Trophoblast cell (in vitro differentiated cells and primary cell): ENCODE measurements around the gene ZNF766.
"Not testable (repeated sequence)": the region's sequence is repeated elsewhere in the genome, so short reads cannot be mapped to it uniquely, and the experiment has no call there.

Source experiments
- DNase-seq, 2 donors: peaks; one replicate each; pipeline ENCODE4 v3.0.0-alpha.2; 2016
- H2AFZ ChIP-seq: 2 replicates; pipeline ENCODE4 v1.6.1; 2013; ENCODE audit warnings: low read length, moderate library complexity, mild to moderate bottlenecking; ENCODE audit not compliant: insufficient read depth, poor library complexity
- H2AK5ac ChIP-seq: 2 replicates; pipeline ENCODE4 v1.6.1; 2013; ENCODE audit warnings: mild to moderate bottlenecking, low read length
- H2BK120ac ChIP-seq: 2 replicates; pipeline ENCODE4 v1.6.1; 2013; ENCODE audit warnings: low read length, mild to moderate bottlenecking, moderate library complexity; ENCODE audit not compliant: insufficient read depth, poor library complexity
- H2BK12ac ChIP-seq: 2 replicates; pipeline ENCODE4 v1.6.1; 2013; ENCODE audit warnings: mild to moderate bottlenecking, low read length, moderate library complexity
- H2BK5ac ChIP-seq: 2 replicates; pipeline ENCODE4 v1.6.1; 2013; ENCODE audit warnings: low read length, low read depth, moderate library complexity, mild to moderate bottlenecking; ENCODE audit not compliant: poor library complexity
- H3K14ac ChIP-seq: 2 replicates; pipeline ENCODE4 v1.6.1; 2013; ENCODE audit warnings: mild to moderate bottlenecking, low read length
- H3K18ac ChIP-seq: 2 replicates; pipeline ENCODE4 v1.6.1; 2013; ENCODE audit warnings: mild to moderate bottlenecking, low read length
- H3K23ac ChIP-seq: 2 replicates; pipeline ENCODE4 v1.6.1; 2013; ENCODE audit warnings: low read length
- H3K27ac ChIP-seq: 2 replicates; pipeline ENCODE4 v1.5.1; 2013; ENCODE audit warnings: low read depth, mild to moderate bottlenecking, inconsistent platforms, low read length, moderate library complexity
- H3K27me3 ChIP-seq: 2 replicates; pipeline ENCODE4 v1.6.1; 2013; ENCODE audit warnings: inconsistent platforms, mild to moderate bottlenecking, low read length, moderate library complexity; ENCODE audit not compliant: insufficient read depth
- H3K36me3 ChIP-seq, 2 experiments: 1 replicate in 1 of 2; 2 replicates in 1 of 2; pipeline ENCODE4 v1.6.1; 2013; ENCODE audit warnings: low read length in 2 of 2, mild to moderate bottlenecking in 2 of 2, moderate library complexity in 1 of 2; ENCODE audit not compliant: insufficient read depth in 2 of 2, control insufficient read depth in 1 of 2
- H3K4ac ChIP-seq: 2 replicates; pipeline ENCODE4 v1.6.1; 2013; ENCODE audit warnings: low read depth, mild to moderate bottlenecking, low read length, moderate library complexity
- H3K4me1 ChIP-seq, 2 experiments: 1 replicate in 1 of 2; 2 replicates in 1 of 2; pipeline ENCODE4 v1.6.1; 2013; ENCODE audit warnings: low read length in 2 of 2, mild to moderate bottlenecking in 2 of 2, moderate library complexity in 1 of 2; ENCODE audit not compliant: insufficient read depth in 2 of 2, control insufficient read depth in 1 of 2
- H3K4me2 ChIP-seq: 2 replicates; pipeline ENCODE4 v1.6.1; 2013; ENCODE audit warnings: inconsistent platforms, mild to moderate bottlenecking, low read length, moderate library complexity
- H3K4me3 ChIP-seq: 2 replicates; pipeline ENCODE4 v1.5.1; 2013; ENCODE audit warnings: mild to moderate bottlenecking, low read depth, low read length, inconsistent platforms
- H3K79me1 ChIP-seq: one replicate; pipeline ENCODE4 v1.6.1; 2013; ENCODE audit warnings: low read length
- H3K79me2 ChIP-seq: 2 replicates; pipeline ENCODE4 v1.6.1; 2013; ENCODE audit warnings: low read length, mild to moderate bottlenecking; ENCODE audit not compliant: control insufficient read depth, insufficient read depth, poor library complexity
- H3K9ac ChIP-seq: 2 replicates; pipeline ENCODE4 v1.6.1; 2013; ENCODE audit warnings: mild to moderate bottlenecking, low read length
- H3K9me3 ChIP-seq: 2 replicates; pipeline ENCODE4 v1.6.1; 2013; ENCODE audit warnings: low read depth, mild to moderate bottlenecking, control low read depth, inconsistent platforms, low read length; ENCODE audit not compliant: insufficient read depth
- H4K12ac ChIP-seq: 2 replicates; pipeline ENCODE4 v1.6.1; 2013; ENCODE audit warnings: low read depth, mild to moderate bottlenecking, low read length, moderate library complexity
- H4K8ac ChIP-seq: 2 replicates; pipeline ENCODE4 v1.6.1; 2013; ENCODE audit warnings: low read depth, mild to moderate bottlenecking, low read length, moderate library complexity
- H4K91ac ChIP-seq: one replicate; pipeline ENCODE4 v1.6.1; 2013; ENCODE audit warnings: low read depth, mild to moderate bottlenecking, low read length, moderate library complexity
- WGBS: extraction: QIAGEN DNeasy Blood & Tissue Kit; methylation state at CpG from one replicate; pipeline ENCODE4 v1.1.7; 2013; ENCODE audit warnings: missing lambda C conversion rate; ENCODE audit not compliant: insufficient read length, insufficient coverage; ENCODE audit errors: extremely low coverage; 5-methylcytosine and 5-hydroxymethylcytosine counted together

The ZNF766 gene

GRCh38 chr19:52335768-52336116 is 66.4 kb downstream of the ZNF766 start:
- DNase-seq = no peak
- no peak overlapping the region for H3K27ac ChIP-seq
- peak overlapping the region; percentile 79 for H3K4me3 ChIP-seq
- peaks cover 5% of the 10 kb centered on the region for H3K79me2 ChIP-seq
- no peak overlapping the region for H3K9ac ChIP-seq
- no peak overlapping the region for H2AK5ac ChIP-seq
- H3K9me3 ChIP-seq = peaks cover 20% of the 10 kb centered on the region
- no peaks in the 10 kb centered on the region for H3K27me3 ChIP-seq
- peak overlapping the region; percentile 88 for H2AFZ ChIP-seq
- no CpG with 5 or more reads among the region's 9 CpGs for WGBS
- H3K23ac ChIP-seq = no peak overlapping the region
- peaks cover 3 to 4% of the 10 kb centered on the region in 2 experiments for H3K4me1 ChIP-seq
- H3K18ac ChIP-seq = no peak overlapping the region
- H3K14ac ChIP-seq = no peak overlapping the region
- H2BK12ac ChIP-seq = no peak overlapping the region
- H2BK120ac ChIP-seq = no peak overlapping the region
- H4K12ac ChIP-seq = peak overlapping the region; percentile 85
- peaks cover 4% of the 10 kb centered on the region in 2 experiments for H3K36me3 ChIP-seq
- no peak overlapping the region for H2BK5ac ChIP-seq
- H3K79me1 ChIP-seq = peaks cover 7% of the 10 kb centered on the region
- H4K91ac ChIP-seq = no peak overlapping the region
- peak overlapping the region; percentile 95 for H3K4me2 ChIP-seq
- peak overlapping the region; percentile 95 for H4K8ac ChIP-seq
- H3K4ac ChIP-seq = no peak overlapping the region

- WGBS = no CpG with 5 or more reads among the region's 55 CpGs
- Histone ChIP-seq H3K4me1 (peaks cover 3 to 4% of the 10 kb centered on the region in 2 experiments), H3K4me2 (peak within 1 kb of the TSS; percentile 95)
These were observed 66.9 kb downstream of the ZNF766 start, which contains the start of gene ZNF610 for GRCh38 chr19:52336117-52336790. TSS of gene ZNF610 (plus strand) at chr19:52336243. CDS start at chr19:52349173, 12,930 bp downstream.

GRCh38 chr19:52336791-52337381 is 67.5 kb downstream of the ZNF766 start:
- Histone ChIP-seq H4K8ac (peak overlapping the region; percentile 95), H3K79me1 (peaks cover 7% of the 10 kb centered on the region), H2BK120ac (peak overlapping the region; percentile 72), H2BK5ac (no peak overlapping the region), H3K9ac (peak overlapping the region; percentile 81), H3K27ac (no peak overlapping the region), H4K91ac (peak overlapping the region; percentile 88), H2AFZ (peak overlapping the region; percentile 88), H3K36me3 (peaks cover 2 to 4% of the 10 kb centered on the region in 2 experiments), H3K4ac (peak overlapping the region; percentile 64), H2BK12ac (no peak overlapping the region), H3K4me1 (peaks cover 3 to 4% of the 10 kb centered on the region in 2 experiments), H3K79me2 (peaks cover 5% of the 10 kb centered on the region), H3K4me3 (peak overlapping the region; percentile 79), H3K4me2 (peak overlapping the region; percentile 95), H2AK5ac (peak overlapping the region; percentile 19), H4K12ac (peak overlapping the region; percentile 85), H3K18ac (peak overlapping the region; percentile 82), H3K9me3 (peaks cover 13% of the 10 kb centered on the region), H3K23ac (no peak overlapping the region), H3K14ac (peak overlapping the region; percentile 89), H3K27me3 (no peaks in the 10 kb centered on the region)
- no CpG with 5 or more reads among the region's 9 CpGs for WGBS
- no peak for DNase-seq

More at GRCh38 chr19:52336117-52336790, 66.9 kb downstream of the ZNF766 start, which contains the start of gene ZNF610:
- peak within 1 kb of the TSS; percentile 79 for H3K4me3 ChIP-seq
- peaks cover 7% of the 10 kb centered on the region for H3K79me1 ChIP-seq
- peaks cover 19% of the 10 kb centered on the region for H3K9me3 ChIP-seq
- H2AFZ ChIP-seq = peak within 1 kb of the TSS; percentile 88
- H4K8ac ChIP-seq = peak within 1 kb of the TSS; percentile 95
- no peak within 1 kb of the TSS for H3K27ac ChIP-seq
- H4K12ac ChIP-seq = peak within 1 kb of the TSS; percentile 85
- peak within 1 kb of the TSS; percentile 64 for H3K4ac ChIP-seq
- H2BK5ac ChIP-seq = peak within 1 kb of the TSS; percentile 14
- no peak within 1 kb of the TSS for H3K23ac ChIP-seq
- H3K9ac ChIP-seq = peak within 1 kb of the TSS; percentile 81
- H3K14ac ChIP-seq = peak within 1 kb of the TSS; percentile 89
- peak within 1 kb of the TSS; percentile 88 for H4K91ac ChIP-seq
- peaks cover 5% of the 10 kb centered on the region for H3K79me2 ChIP-seq
- peak within 1 kb of the TSS; percentile 19 for H2AK5ac ChIP-seq
- no peaks in the 10 kb centered on the region for H3K27me3 ChIP-seq
- H3K18ac ChIP-seq = peak within 1 kb of the TSS; percentile 82
- peak within 1 kb of the TSS; percentile 72 for H2BK120ac ChIP-seq
- no peak within 1 kb of the TSS for H2BK12ac ChIP-seq
- DNase-seq = peak; percentile 82 to 88
- H3K36me3 ChIP-seq = peaks cover 4% of the 10 kb centered on the region in 2 experiments

GRCh38 chr19:52339022-52339421 is 69.6 kb downstream of the ZNF766 start:
- no CpG with 5 or more reads among the region's 3 CpGs for WGBS
- H4K8ac ChIP-seq, H3K27me3 ChIP-seq, H3K14ac ChIP-seq, H4K12ac ChIP-seq, H3K4ac ChIP-seq, H3K79me2 ChIP-seq, H3K36me3 ChIP-seq, H3K9ac ChIP-seq, H2AFZ ChIP-seq, H4K91ac ChIP-seq, H3K4me1 ChIP-seq, H3K23ac ChIP-seq, H2AK5ac ChIP-seq, H3K4me3 ChIP-seq, H2BK120ac ChIP-seq, H3K79me1 ChIP-seq, H3K4me2 ChIP-seq, H3K27ac ChIP-seq, H2BK12ac ChIP-seq, H3K18ac ChIP-seq, H2BK5ac ChIP-seq: not testable (repeated sequence)
- peaks cover 11% of the 10 kb centered on the region for H3K9me3 ChIP-seq
- peak; percentile 46 to 64 for DNase-seq
